GM19193 (cell line): Measurements from ENCODE around the gene CD79B.

Source experiments
- POLR2A ChIP-seq: IDR thresholded peaks from 4 replicates; pipeline ENCODE4 v1.6.1; 2011; ENCODE audit not compliant: insufficient read depth, insufficient read length; ENCODE audit errors: extremely low read depth

The CD79B gene

DNA sequence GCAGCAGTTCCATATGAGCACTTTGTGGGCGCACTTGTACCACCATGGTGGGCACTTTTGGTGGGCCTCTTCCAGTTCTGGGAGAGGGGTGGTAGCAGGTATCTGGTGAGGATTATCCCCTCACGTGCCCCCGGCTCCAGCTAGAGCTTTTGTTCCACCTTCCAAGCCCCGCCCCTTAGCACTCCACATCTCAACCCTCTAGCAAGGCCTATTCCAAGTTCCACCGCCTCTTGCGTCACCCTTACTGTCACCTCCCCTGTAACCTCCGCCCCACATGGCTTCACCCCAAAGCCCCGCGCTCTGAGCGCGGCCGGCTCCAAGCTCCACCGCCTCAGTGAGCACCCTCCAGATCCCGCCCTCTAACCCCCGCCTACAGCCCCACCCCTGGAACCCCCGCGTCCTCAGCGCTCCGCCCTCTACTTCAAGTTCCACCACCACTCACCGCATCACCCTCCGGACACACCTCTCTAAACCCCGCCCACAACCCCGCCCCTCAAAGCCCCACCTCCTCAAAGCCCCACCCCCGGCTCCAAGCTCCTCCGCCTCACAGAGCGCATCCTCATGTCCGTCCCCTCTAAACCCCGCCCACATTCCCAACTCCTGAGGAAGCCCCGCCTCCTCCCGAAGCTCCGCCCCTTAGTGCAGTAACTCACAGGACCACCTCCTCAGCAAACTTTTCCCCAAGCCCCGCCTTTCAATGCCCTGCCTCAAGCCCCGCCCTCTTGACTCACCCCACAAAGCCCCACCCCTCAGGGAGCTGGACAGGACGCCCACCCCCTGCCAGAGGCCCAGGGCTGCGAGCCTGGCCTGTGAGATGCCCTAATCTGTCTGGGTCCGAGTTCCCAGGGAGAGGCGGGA, 29.5 kb upstream of the CD79B start:
- no peak for TF ChIP-seq POLR2A

DNA sequence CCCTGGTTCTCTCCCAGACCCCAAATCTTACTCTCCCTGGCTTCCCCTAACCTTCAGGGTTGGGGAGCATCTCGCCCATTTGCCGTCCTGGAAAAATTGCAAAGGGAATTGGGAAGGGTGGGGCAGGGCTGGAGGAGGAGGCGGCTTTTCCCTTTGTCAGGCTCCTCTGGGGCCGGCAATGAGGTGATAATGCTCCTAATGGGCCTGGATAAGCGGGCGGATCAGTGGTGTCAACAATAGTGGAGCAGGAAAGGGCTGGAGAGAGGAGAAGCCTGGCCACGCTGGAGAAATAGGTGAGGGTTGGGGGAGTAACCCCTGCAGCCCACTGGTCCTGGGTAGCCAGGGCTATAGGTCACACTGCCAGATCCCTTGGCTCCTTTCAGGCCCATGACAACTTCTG, 28.3 kb upstream of the CD79B start:
- TF ChIP-seq POLR2A: no peak

DNA sequence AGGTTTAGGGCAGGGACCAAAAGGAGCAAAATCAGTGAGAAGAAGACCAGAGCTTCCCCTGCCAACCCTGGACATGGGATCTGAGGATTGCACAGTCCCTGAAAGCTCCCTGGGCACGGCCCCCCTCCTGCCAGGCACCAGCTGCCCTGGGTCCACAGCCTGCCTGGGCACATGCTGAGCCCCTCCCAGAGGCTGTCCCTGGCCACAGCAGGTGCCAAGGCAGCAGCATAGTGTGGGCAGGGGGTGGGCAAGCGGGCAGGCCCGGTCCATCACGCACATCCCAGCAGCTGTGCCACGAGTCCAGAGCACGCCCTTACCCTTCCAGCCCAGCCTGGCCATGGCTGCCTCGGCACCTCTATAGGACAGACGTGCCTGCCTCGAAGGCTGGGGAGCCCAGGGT, 27.9 kb upstream of the CD79B start:
- no peak for TF ChIP-seq POLR2A

DNA sequence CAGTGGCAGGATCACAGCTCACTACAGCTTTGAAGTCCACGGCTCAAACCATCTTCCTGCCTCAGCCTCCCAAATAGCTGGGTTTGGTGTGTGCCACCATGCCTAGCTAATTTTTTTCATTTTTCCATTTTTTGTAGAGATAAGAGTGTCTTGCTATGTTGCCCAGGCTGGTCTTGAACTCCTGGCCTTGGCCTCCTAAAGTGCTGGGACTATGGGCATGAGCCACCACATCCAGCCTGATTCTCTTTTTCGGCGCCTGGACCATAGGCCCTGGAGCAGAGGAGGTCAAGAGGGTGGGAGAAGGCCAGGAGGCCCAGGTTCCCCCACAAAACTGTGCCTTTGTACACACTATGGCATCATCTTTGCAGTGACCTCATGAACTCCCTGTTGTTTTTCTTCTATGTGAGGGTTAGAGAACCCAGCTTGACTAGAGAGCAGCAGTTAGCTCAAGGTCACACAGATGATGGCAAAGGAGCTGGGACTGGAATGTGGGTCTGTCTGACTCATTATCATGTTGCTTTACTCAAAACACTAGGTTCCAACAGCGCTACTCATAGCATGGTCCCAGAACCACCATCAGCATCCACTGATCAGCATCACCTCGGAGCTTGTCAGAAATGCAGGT, 24.3 kb upstream of the CD79B start:
- TF ChIP-seq POLR2A: no peak

DNA sequence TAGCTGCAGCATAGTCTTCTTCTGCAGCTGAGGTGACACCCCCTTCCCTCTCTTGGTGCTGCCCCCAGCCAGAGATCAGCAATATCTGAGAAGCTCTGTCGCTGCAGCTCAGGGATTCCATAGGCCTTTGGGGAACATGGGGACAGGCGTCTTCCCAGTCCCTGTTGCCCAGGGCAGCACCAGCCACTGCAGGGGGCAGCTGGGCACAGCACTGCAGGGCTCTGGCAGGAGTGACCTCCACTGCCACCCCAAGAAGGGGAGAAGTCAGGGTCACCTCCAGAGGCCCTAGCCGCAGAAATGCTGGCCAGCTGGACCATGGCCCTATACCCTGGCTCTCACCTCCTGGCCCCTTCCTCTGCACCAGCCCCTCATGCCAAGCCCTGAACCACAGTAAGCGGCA, 23.7 kb upstream of the CD79B start:
- TF ChIP-seq POLR2A: no peak

DNA sequence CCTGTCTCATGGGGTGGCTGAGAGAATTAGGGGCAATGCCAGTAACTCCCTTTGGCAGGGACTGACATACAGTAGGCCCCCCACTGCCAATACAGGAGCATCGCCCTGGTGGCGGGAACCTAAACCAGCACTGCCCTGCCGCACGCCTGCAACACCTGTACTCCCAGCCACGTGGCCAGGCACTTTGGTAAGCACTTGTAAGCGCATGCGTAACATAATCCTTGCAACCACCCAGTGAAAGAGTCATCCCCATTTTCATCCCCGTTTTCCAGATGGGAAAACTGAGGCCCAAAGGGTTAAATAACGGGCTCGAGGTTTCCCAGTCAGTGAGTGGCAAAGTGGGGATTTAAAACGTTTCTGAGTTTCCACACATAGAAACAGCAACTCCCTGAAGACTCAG, 23.1 kb upstream of the CD79B start:
- no peak for TF ChIP-seq POLR2A

DNA sequence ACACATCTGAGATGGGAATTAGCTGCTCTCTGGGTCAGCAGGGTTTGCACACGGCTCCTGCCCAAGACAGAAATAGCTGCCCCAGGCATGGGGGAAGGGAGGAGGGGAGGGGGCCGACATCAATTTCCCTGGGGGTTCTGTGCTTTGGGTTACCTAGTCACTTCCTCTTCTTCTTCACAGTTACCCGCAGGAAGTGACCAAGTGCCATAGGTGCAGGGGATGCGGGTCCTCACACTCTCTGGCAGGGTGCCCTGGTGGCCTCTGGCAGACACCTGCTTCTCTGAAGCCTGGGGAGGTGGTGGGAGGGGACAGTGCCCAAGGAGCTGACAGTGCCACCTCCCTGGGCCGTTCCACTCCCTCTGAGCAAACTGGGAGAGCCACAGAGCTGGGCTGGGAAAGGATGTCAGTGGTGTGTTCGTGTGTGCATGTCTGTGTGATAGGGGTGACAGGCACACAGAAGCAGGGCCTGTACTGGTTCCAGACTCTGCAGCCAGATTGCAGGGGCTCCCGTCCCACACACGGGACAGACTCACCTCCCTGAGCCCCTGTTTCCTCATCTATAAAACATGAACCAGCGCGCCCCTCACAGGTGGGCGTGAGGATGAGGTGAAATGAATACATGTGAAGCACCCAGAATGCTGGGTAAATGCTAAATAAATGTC, 22.4 kb upstream of the CD79B start:
- no peak for TF ChIP-seq POLR2A

DNA sequence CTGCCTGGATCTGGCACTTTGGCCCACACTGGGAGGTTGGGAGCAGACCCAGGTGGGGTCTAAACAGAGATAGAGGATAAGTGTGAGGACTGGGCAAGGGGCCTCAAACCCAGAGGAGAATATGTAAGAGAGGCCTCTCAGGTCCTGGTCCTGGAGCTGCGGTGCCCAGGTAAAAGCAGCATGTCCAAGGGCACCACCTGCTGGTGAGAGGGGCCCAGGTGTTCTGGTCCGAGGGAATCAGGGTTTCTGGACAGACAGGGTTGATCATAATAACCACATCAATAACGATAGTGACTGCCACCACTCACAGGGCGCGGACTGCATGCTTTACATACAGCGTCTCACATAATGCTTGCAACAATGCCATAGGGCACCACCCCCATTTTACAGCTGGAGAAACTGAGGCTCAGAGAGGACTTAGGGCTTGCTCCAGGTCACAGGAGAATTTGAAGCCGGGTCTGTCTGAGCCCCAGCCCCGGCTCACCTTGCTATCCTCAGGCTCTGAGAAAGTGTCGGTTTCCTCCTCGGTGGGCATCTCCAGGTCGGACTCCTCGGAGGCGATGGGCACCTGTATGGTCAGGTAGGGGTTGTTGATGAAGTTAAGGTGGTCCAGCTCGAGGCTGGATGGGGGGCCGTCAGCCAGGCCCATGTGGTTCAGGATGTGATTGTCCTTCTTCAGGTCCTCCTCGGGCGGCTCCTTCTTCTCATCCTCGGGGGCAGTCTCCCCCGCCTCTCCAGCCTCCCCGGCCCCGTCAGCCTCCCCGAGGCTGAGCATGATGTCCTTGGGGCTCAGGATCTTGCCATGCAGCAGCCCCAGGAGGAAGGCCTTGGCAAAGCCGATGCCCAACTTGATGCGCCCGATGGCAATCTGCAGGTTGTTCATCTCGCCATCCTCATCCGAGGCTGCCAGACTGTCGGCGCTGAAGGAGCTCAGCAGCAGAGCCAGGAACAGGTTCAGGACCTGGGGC, 19.1 kb upstream of the CD79B start:
- no peak for TF ChIP-seq POLR2A

DNA sequence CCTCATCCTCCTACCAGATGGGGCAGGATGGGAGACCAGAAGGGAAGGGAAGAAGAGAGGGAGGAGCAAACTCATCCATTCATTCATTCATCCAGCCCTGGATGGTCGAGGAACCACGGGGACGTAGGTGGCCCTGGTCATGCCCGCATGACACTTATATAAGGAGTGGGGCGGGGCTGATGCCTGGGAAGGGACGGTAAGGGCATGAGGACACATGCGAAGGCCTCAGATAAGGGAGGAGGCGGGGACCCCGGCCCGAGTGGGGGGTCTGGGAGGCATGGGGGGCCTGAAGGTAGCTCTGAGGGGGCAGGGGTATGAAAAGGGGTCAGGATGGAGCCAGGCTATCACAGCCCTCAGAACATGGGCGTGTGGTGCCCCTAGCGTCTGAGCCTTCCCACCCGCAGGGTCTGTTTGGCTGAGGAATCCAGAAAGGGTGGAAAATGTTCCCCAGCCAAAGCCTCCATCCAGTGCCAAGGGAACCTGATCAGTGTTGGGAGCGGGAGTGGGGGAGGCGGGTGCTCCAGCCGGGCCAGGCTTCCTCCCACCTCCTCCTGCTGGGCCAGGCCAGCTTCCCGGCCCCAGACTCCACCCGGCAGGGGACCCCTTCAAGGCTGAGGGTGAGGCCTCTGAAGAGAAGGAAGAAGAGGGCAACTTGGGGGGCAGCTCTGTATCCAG, 17.6 kb upstream of the CD79B start:
- no peak for TF ChIP-seq POLR2A

DNA sequence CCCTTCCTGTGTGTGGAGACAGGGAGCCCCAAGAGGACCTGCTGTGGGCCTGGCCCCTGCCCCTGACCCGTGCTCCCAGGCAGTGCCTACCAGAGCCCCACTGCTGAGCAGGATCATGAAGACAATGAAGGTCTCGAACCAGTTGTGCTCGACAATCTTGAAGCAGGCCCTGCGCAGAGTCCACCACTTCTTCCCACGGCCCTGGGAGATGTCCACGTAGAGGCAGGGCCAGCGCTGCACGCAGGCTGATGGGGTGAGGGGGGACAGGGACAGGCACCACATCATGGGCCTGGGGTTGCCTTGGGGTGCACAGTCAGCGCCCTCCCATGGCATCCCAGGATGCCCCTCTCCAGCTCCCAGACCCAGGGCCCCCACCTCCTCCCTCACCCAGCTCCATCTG, 16.4 kb upstream of the CD79B start:
- TF ChIP-seq POLR2A: no peak

DNA sequence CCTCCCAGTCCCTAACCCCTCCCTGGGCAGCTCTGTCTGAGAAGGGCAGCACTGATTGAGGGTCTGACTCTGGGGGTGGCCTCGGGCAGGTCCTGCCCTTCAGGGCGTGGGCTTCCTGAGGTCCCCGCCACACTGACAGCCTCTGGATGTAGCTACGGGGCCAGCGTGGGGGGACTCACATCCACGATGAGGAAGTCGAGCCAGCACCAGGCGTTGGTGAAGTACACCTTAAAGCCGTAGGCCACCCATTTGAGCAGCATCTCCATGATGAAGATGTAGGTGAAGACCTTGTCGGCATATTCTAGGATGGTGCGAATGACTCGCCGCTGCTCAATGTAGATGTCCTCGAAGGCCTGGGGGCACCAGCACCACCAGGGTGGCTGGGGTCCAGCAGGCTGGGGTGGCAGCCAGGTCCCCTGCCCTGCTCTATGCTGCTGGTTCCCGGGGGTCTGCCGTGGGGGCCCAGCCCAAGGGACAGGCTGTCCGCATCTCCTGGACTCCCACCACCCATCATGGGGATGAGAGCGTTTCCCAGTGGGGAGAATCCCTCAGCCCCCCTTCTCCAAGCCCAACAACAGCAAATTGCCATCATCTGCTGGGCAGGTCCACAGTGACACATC, 15.7 kb upstream of the CD79B start:
- TF ChIP-seq POLR2A: no peak

DNA sequence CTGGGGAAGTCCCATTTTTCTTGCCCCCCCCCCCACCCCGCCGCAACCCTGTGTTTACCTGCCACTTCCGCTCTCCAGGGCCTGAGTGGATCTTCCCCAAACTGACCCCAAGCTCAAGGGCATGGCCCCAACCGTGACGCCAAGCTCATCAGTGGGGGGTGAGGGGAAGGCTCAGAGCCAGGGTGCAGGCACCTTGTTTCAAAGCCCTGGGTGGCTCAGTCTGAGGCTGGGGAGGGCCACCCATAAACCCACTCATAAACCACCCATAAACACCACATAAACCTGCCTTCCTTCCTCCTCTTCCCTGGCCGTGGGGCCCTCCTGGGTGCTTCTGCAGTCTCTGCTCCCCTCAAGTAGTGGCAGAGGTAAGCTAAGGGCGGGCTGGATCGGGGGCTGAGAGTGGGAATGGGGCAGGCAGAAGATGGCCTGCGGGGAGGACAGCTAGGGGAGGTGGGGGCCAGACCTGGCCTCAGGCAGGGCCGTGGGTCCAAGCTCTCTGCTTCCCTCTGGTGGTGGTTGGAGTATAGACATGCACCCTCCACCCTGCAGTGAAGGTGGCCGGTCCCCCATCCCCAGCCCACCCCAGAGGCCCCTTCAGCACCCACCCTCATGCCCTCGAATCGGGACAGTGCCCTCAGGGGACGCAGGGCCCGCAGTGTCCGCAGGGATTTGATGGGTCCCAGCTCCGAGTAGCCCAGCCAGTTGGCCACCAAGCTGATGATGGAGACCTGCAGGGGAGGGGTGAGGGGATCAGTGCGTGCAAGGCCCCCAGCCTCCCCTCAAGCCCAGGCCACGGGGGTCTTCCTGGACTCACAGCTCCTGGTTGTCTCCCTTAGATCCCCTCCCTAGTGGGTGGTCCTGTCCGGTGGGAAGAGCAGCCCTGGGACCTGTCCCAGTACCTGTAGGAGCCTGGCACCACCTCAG, 14.6 kb upstream of the CD79B start:
- no peak for TF ChIP-seq POLR2A
